ENCODE results near the gene ARHGEF11. TPM values are rescaled to one million over a fixed set of nuclear protein-coding genes. Genes with fewer than 3 reads are reported as not detected.

The ARHGEF11 gene
- polyA plus RNA-seq, 3 donors = 27.0 to 30.7 (median 29.6) TPM

- no peak for DNase-seq (ENCODE audit: low read depth in 3 of 3, low spot score in 2 of 3)
Measured at GRCh38 chr1:156898161-156898566, 147.4 kb downstream of the ARHGEF11 start.

GRCh38 chr1:156897078-156897825 is 148.3 kb downstream of the ARHGEF11 start:
- DNase-seq (ENCODE audit: low read depth in 3 of 3, low spot score in 2 of 3) = no peak

GRCh38 chr1:156896490-156897033 is 149.0 kb downstream of the ARHGEF11 start:
- DNase-seq (ENCODE audit: low read depth in 3 of 3, low spot score in 2 of 3) = no peak

GRCh38 chr1:156895927-156896326 is 149.6 kb downstream of the ARHGEF11 start:
- DNase-seq (ENCODE audit: low read depth in 3 of 3, low spot score in 2 of 3) = no peak

GRCh38 chr1:156895455-156895812 is 150.1 kb downstream of the ARHGEF11 start:
- DNase-seq (ENCODE audit: low read depth in 3 of 3, low spot score in 2 of 3) = no peak

- no peak for DNase-seq (ENCODE audit: low read depth in 3 of 3, low spot score in 2 of 3)
Measured at GRCh38 chr1:156894711-156895454, 150.7 kb downstream of the ARHGEF11 start.

GRCh38 chr1:156894001-156894400 is 151.5 kb downstream of the ARHGEF11 start:
- no peak for DNase-seq (ENCODE audit: low read depth in 3 of 3, low spot score in 2 of 3)

GRCh38 chr1:156893048-156893953 is 152.2 kb downstream of the ARHGEF11 start, which contains the start of gene PEAR1:
Gene PEAR1 (plus strand): TSS chr1:156893718. CDS start chr1:156903927, 10,209 bp downstream.
- DNase-seq (ENCODE audit: low read depth in 3 of 3, low spot score in 2 of 3) = peak in 1 of 3 donors; percentile 62

GRCh38 chr1:156892190-156893047 is 153.1 kb downstream of the ARHGEF11 start:
- DNase-seq (ENCODE audit: low read depth in 3 of 3, low spot score in 2 of 3) = peak; percentile 63 to 82 (median 80)

- peak in 2 of 3 donors; percentile 59 to 72 for DNase-seq (ENCODE audit: low read depth in 3 of 3, low spot score in 2 of 3)
Measured at GRCh38 chr1:156889802-156890580, 155.6 kb downstream of the ARHGEF11 start.

GRCh38 chr1:156887734-156888133 is 157.8 kb downstream of the ARHGEF11 start:
- DNase-seq (ENCODE audit: low read depth in 3 of 3, low spot score in 2 of 3) = no peak

- no peak for DNase-seq (ENCODE audit: low read depth in 3 of 3, low spot score in 2 of 3)
Measured at GRCh38 chr1:156887317-156887716, 158.2 kb downstream of the ARHGEF11 start.

- DNase-seq (ENCODE audit: low read depth in 3 of 3, low spot score in 2 of 3) = no peak
Measured at GRCh38 chr1:156886583-156887281, 158.8 kb downstream of the ARHGEF11 start.

- no peak for DNase-seq (ENCODE audit: low read depth in 3 of 3, low spot score in 2 of 3)
Measured at GRCh38 chr1:156885880-156886355, 159.6 kb downstream of the ARHGEF11 start.

- no peak for DNase-seq (ENCODE audit: low read depth in 3 of 3, low spot score in 2 of 3)
Measured at GRCh38 chr1:156885314-156885713, 160.2 kb downstream of the ARHGEF11 start.

All from right renal cortex interstitium (tissue), 3 donors.